ENCODE data around the gene FRK. TPM values are rescaled to one million over a fixed set of nuclear protein-coding genes. Genes with fewer than 3 reads are reported as not detected.
"Not testable (repeated sequence)": the region's sequence is repeated elsewhere in the genome, so short reads cannot be mapped to it uniquely, and the experiment has no call there.

Gene FRK
- total RNA-seq, 6 experiments from 2014 or later, result 0.02 to 0.03 (median 0.02) TPM; not detected in 1

- peaks cover 14% of the 10 kb centered on the region for H3K4me1 Mint-ChIP-seq (ENCODE audit: low read depth)
- H3K36me3 Mint-ChIP-seq (ENCODE audit: low read depth), result no peaks in the 10 kb centered on the region
- no peaks in the 10 kb centered on the region for H3K9me3 Mint-ChIP-seq
- H3K27me3 Mint-ChIP-seq (ENCODE audit: insufficient read depth), result no peaks in the 10 kb centered on the region
- TF ChIP-seq CTCF (IDR thresholded peaks at IDR 0.05), result no peak
- H3K4me3 Mint-ChIP-seq, result no peak overlapping the region
- H3K27ac Mint-ChIP-seq, result no peak overlapping the region
- DNase-seq, result no peak
Observed at GRCh38 chr6:115890238-115890637, 170.5 kb downstream of the FRK start.

GRCh38 chr6:115888687-115889470, 171.8 kb downstream of the FRK start:
- H3K9me3 Mint-ChIP-seq; DNase-seq; H3K27ac Mint-ChIP-seq; H3K27me3 Mint-ChIP-seq (ENCODE audit: insufficient read depth); H3K4me3 Mint-ChIP-seq; H3K36me3 Mint-ChIP-seq (ENCODE audit: low read depth): not testable (repeated sequence)
- peaks cover 14% of the 10 kb centered on the region for H3K4me1 Mint-ChIP-seq (ENCODE audit: low read depth)

- no peak for TF ChIP-seq CTCF (IDR thresholded peaks at IDR 0.05)
- no peak overlapping the region for H3K4me3 Mint-ChIP-seq
- H3K27ac Mint-ChIP-seq, result no peak overlapping the region
- no peaks in the 10 kb centered on the region for H3K27me3 Mint-ChIP-seq (ENCODE audit: insufficient read depth)
- H3K4me1 Mint-ChIP-seq (ENCODE audit: low read depth), result peaks cover 14% of the 10 kb centered on the region
- no peaks in the 10 kb centered on the region for H3K36me3 Mint-ChIP-seq (ENCODE audit: low read depth)
- DNase-seq, result no peak
- no peaks in the 10 kb centered on the region for H3K9me3 Mint-ChIP-seq
Observed at GRCh38 chr6:115887891-115888290, 172.8 kb downstream of the FRK start.

GRCh38 chr6:115885636-115886366, 174.9 kb downstream of the FRK start:
- TF ChIP-seq CTCF (IDR thresholded peaks at IDR 0.05), result no peak
- no peak for DNase-seq
- Mint-ChIP-seq H3K27ac (no peak overlapping the region), H3K36me3 (ENCODE audit: low read depth) (no peaks in the 10 kb centered on the region), H3K4me1 (ENCODE audit: low read depth) (peaks cover 2% of the 10 kb centered on the region), H3K4me3 (no peak overlapping the region), H3K27me3 (ENCODE audit: insufficient read depth) (no peaks in the 10 kb centered on the region), H3K9me3 (no peaks in the 10 kb centered on the region)

GRCh38 chr6:115882771-115883170, 177.9 kb downstream of the FRK start:
- Mint-ChIP-seq H3K4me3 (no peak overlapping the region), H3K4me1 (ENCODE audit: low read depth) (no peaks in the 10 kb centered on the region), H3K9me3 (no peaks in the 10 kb centered on the region), H3K27me3 (ENCODE audit: insufficient read depth) (no peaks in the 10 kb centered on the region), H3K36me3 (ENCODE audit: low read depth) (no peaks in the 10 kb centered on the region), H3K27ac (no peak overlapping the region)
- DNase-seq, result no peak
- no peak for TF ChIP-seq CTCF (IDR thresholded peaks at IDR 0.05)

GRCh38 chr6:115882174-115882573, 178.5 kb downstream of the FRK start:
- no peaks in the 10 kb centered on the region for H3K36me3 Mint-ChIP-seq (ENCODE audit: low read depth)
- H3K27me3 Mint-ChIP-seq (ENCODE audit: insufficient read depth), result no peaks in the 10 kb centered on the region
- no peak for DNase-seq
- no peak for TF ChIP-seq CTCF (IDR thresholded peaks at IDR 0.05)
- no peak overlapping the region for H3K4me3 Mint-ChIP-seq
- H3K4me1 Mint-ChIP-seq (ENCODE audit: low read depth), result no peaks in the 10 kb centered on the region
- H3K9me3 Mint-ChIP-seq, result no peaks in the 10 kb centered on the region
- no peak overlapping the region for H3K27ac Mint-ChIP-seq

All from HFFc6 (cell line).